ENCODE measurements around the gene MLLT10.
"Not testable (repeated sequence)": the region's sequence is repeated elsewhere in the genome, so short reads cannot be mapped to it uniquely, and the experiment has no call there.

The MLLT10 gene

DNA sequence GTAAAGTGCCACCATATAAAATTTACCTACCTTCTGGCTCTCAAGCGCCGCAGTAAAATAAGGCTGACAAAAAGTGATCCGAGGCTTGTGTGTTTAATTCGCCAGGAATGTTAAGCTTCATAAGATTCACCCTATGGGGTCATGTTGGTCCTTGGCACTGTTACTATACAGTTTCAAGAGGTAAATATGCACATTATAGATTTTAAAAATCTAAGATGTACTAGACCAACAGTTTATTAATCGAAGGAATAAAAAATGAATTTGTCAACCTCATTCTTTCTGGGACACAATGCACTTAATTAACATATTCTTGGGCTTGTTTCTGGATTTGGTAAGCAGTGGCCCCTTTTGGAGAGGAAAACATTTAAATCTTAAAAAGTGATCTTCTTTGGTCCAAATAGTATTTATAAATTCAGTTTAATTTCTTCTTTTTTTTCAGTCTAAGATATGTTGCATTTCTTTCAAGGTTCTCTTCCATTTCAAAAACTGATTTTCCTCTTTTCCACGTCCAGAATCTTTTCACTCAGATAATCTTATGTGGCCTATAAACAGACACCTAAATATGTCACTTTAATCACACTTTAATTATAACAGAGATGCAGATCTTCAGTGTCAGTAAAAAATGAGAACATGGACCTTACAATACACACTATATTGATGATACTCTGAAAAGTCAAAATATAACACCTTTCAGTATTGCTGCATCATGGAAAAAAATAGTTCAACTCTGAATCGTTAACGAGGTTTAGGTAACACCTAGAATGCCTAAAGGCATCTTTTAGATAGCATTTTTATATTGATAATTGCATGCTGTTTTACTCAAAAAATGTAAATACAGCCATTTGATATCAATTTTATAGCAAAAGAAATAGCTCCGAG, 4.8 kb upstream of the MLLT10 start:
- DNase-seq = no peak

DNA sequence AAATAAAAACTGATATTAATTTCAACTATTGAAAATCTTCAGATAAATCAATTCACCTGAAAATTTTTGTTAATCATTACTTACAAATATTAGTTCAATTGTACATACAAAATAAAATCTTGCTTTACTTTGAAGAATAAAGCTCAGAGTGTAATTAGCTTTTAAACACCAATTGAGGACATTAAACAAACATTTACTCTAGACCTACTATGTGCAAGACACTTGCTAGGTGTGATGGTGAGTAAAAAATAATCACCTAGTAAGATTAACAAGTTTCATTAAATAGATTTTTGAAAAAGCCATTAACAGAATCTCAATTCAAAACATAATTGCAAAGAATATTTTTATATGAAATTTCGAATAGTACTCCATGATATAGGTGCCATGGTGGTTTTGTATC, 3.9 kb upstream of the MLLT10 start:
- DNase-seq = no peak

DNA sequence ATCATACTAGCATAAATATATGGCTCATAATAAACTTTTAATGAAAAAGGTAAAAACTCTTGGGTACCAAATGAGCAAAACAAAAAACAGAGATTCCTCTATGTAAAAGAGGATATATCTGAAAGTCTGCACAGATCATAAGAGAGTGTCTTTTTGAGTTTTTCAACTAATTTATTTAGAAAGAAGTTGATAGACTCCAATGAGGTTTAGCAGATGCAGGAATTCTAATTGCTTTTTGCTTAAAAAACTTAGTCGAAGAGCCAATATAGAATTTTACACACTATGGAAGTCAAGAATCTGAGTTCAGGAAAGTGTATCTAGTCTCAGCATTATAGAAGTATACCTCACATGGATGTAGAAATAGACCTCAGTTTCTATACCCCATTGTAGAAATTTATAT, 3.4 kb upstream of the MLLT10 start:
- no peak for DNase-seq

DNA sequence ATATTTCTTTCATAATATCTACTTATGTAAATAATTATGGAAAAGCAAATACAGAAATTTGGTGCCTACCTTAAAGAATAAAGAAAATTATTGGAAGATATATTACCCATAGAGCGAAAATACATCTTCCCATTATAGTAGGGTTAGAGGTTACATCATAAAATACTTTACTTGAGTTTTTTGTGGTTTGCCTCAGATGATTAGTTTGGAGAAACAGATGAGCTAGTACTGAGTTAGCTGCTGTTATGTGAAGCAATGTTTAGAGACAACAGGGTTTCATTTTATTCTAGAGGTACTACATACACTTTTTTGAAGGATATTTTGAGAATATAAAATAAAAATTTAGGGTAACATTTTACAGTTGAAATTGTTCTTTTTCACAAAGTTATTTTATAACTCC, 2.9 kb upstream of the MLLT10 start:
- DNase-seq = no peak

DNA sequence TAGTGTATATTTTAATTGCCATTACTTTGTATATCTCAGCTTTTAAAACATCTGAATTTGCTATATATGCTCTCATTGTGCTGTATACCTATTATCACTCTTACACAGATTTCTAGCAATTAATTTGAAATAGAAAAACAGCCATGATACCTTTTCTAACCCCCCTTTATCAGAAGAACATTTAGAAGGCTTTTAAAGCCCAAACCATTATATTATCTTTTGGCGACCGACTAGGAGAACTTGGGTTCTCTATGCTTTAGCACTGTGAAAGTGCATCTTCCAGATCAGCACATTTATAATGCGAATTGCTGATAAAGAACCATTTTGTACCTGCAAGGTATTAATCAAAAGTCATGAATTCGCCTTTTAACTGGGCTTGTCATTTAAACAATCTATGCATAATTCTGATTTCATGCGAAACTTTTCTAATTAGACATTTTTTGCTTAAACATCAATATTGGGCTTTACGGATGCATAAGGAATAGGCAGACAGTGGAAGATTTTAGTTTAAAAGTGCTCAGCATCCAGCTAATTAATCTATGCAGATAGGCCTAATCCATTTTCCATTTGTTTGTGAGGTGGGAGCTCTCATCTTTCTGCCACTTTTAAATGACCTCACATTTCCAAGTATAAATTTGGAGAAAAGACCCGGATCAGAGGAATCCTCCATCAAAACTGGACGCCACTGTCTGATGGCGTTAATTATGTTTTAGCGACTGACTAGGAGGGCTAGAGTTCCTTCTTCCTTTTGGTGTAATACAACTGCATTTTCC, 1.2 kb upstream of the MLLT10 start:
- DNase-seq = peak; percentile 34

DNA sequence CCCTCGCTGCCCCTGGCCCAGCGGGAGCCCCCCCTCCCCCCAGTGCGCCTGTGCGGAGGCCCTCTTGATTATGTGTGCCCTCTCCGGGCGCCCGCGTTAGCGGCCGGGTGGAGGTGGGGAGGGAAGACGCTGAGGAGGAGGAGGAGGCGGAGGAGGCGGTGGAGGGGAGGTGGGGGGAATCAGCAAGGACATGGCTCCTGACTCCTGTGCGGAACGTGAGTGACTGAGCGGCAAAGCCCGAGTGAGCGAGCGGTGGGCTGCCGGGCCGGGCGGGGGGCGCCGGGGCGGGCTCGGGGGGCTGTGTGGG, 201 bp downstream of the MLLT10 start:
- DNase-seq = no peak

DNA sequence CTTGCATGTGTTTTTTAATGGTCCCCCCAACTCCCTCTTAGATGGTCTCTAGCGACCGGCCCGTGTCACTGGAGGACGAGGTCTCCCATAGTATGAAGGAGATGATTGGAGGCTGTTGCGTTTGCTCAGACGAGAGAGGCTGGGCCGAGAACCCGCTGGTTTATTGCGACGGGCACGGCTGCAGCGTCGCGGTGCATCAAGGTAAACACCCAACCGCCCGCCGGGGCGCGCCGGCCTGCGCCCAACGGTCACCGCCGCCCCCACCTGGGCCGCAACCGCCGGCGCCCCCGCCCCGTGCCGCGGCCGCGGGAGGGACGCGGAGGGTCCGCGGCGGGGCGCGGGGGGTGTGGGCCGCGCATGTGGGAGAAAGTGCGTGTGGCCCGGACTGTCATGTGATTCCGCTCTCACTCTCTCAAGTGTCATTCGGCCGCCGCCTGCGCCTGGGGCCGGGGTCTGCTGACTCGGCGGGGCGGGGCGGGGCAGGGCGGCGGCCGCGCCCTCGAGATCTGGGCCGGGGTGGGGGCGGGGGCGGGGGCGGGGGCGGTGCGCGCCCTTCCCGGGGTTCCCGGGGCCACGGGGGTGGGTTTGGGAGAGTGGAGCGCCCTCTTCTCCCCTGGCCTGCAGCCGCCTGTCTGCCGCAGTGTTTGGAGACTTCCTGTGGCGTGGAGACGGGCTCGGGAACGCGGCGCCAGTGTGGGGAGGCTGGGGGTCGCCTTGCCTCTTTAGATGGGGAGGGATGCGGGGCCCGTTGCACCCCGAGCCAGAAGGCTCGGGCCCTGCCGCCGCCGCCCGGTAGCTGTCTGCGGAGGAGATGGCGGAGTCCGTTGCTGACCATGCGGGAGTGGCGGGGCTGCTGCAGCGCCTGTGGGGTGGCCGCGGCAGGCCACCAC, 817 bp downstream of the MLLT10 start:
- peak; percentile 59 for DNase-seq

DNA sequence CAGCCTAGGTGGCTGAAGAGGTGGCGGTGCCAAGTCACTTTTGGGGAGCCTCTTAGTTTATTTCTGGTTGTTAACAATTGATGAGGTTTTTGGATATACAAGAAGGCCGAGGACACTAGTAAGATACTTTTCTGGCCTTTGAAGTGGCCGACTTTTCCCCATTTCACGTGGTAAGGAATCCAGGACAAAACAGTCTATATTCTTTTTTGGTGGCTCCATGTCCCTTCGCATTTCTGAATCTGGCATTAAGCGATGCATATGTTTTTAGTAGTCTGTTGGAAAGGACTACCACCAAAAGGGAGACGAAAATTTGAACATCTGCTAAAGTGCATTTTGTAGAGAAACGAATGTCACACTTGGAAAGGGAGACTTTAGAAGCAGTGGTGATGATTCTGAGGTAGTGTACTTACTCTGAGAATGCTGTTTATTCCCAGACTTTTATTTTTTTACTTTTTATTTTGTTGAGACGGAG, 1.5 kb downstream of the MLLT10 start:
- no peak for DNase-seq

DNA sequence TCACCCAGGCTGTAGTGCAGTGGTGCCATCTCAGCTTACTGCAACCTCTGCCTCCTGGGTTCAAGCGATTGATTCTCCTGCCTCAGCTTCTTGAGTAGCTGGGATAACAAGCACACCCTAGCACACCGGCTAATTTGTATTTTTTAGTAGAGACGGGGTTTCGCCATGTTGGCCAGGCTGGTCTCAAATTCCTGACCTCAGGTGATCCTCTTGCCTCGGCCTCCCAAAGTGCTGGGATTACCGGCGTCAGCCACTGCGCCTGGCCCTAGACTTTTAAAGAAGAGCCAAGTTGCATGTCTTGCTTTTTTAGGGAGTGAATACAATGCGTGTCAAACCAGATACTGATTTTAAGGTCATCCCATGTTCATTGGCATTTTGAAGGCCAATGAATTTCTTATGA, 1.9 kb downstream of the MLLT10 start:
- DNase-seq = not testable (repeated sequence)

DNA sequence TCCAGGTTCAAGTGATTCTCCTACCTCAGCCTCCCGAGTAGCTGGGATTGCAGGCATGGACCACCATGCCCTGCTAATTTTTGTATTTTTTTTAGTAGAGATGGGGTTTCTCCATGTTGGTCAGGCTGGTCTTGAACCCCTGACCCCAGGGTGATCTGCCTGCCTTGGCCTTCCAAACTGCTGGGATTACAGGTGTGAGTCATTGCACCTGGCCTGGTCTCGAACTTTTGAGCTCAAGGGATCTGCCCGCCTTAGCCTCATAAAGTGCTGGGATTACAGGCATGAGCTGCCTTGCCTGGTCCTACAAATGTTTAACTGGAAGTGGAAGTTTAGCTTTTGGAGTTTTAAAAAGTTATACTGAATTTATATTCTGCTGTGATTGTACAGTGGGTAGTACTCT, 2.8 kb downstream of the MLLT10 start:
- DNase-seq = no peak

DNA sequence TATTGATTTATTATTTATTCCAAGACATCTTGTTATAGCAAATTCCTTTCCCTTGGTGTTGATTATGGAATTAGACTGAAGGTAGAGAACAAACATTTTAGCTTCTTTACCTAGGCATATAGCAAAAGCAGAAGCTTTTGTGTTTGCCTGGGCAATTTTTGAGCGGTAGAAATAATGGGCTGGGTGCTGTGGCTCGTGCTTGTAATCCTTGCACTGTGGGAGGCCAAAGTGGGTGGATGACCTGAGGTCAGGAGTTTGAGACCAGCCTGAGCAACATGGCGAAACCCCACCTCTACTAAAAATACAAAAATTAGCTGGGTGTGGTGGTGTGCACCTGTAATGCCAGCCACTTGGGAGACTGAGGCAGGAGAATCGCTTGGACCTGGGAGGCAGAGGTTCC, 6.7 kb downstream of the MLLT10 start:
- DNase-seq = not testable (repeated sequence)

DNA sequence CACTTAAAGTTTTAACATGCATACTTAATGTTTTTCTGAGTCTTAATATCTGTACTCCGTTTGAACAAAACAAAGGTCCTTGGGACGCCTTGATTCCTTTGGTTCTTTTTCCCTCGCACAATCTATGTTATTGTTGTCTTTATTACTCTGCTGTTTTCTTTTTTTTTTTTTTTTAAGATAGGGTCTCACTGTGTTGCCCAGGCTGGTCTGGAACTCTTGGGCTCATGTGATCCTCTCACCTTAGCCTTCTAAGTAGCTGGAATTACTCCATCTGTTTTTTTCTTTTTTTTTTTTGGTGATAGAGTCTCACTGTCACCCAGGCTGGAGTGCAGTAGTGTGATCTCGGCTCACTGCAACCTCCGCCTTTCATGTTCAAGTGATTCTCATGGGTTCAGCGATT, 13.2 kb downstream of the MLLT10 start:
- no peak for DNase-seq

DNA sequence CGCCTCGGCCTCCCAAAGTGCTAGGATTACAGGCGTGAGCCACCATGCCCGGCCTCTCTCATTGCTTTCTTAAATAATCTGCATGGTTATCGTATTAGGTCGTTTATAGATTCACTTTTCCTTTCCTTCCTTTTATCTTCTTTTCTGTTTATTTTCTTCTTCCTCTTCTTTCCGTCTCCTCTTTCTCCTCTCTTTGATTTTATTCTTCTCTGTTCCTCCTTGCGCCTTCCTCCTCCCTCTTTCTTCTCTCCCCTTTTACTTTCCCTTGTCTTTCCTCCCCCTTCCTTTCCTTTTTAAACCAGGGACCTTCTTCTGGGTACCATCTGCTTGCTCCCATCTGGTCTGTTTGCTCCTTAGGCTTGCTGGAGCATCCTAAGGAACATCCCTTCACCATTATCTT, 18.6 kb downstream of the MLLT10 start:
- DNase-seq = no peak

DNA sequence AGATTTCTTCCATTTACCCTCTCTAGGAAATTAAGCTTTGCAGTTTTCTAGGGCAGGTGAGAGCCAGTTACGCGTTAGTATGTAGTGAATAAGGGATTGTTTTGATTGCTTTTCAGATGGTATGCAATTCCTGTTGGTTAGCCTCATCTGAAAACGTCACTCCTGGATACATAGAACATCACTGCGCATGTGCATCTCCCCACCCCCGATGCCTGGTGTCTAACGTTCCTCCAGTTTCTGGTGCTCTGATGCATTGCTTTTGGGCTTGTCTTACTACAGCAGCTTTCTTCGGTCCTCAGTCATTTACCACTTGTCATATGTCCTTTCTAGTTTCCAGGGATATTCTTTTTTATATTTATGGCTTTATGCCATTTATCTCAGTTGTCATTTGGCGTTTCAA, 22.5 kb downstream of the MLLT10 start:
- no peak for DNase-seq

DNA sequence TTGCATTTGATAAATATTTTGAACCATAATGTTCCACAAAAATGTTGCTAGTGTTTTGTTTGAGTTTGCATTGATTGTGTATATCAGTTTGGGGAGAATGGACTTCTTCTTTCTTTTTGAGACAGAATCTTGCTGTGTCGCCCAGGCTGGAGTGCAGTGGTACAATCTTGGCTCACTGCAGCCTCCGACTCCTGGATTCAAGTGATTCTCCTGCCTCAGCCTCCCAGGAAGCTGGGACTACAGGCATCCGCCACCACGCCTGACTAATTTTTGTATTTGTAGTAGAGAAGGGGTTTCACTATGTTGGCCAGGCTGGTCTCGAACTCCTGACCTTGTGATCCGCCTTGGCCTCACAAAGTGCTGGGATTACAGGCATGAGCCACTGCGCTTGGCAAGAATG, 25.0 kb downstream of the MLLT10 start:
- DNase-seq = not testable (repeated sequence)

DNA sequence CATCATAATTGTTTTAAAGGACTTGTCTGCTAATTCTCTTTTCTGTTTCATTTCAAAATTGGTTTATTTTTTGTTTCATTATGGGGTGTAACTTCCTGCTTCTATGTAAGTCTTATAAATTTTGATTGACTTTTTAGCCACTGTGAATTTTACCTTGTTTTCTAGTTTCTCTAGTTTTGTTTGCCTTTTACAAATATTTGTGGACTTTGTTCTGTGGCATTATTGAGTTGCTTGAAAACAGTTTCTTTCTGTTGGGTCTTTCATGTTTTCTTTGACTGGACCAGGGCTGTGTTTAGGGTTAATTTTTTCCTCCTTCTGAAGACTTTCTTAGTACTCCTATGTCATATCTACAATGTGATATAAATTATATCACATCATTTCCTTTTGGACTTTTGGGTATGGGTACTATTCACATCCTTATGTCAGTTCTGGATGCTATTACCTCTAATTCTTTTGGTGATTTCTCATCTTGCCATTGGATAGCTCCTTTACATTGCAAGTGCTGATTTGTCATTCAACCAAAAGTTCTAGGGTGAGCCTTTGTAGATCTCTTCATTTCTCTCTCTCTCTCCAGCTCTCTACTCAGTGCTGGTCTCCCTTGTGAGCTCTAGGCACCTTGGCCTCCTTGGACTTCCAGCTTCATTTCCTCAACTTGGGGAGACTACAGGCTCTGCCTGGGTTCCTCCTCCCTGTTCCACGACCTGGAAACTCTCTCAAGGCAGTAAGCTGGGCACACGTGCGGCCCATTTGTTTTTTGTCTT, 36.9 kb downstream of the MLLT10 start:
- no peak for DNase-seq

DNA sequence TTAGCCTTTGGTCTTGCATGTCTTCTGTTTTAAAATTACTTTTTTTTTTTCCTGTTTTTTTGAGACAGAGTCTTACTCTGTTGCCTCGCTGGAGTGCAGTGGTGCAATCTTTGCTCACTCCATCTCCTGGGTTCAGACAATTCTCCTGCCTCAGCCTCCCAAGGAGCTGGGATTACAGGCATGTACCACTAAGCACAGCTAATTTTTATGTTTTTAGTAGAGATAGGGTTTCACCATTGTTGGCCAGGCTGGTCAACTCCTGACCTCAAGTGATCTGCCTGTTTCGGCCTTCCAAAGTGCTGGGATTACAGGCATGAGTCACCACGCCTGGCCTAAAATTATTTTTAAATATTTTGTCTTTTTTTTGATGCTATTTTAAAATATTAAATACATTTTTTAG, 38.5 kb downstream of the MLLT10 start:
- DNase-seq = no peak

DNA sequence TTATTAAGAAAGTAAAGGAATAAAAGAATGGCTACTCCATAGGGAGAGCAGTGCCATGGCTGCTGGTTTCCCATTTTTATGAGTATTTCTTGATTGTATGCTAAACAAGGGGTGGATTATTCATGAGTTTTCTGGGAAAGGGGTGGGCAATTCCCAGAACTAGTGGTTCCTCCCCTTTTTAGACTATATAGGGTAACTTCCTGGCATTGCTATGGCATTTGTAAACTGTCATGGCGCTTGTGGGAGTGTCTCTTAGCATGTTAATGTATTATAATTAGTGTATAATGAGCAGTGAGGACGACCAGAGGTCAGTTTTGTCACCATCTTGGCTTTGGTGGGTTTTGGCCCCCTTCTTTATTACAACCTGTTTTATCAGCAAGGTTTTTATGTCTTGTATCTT, 40.5 kb downstream of the MLLT10 start:
- not testable (repeated sequence) for DNase-seq

DNA sequence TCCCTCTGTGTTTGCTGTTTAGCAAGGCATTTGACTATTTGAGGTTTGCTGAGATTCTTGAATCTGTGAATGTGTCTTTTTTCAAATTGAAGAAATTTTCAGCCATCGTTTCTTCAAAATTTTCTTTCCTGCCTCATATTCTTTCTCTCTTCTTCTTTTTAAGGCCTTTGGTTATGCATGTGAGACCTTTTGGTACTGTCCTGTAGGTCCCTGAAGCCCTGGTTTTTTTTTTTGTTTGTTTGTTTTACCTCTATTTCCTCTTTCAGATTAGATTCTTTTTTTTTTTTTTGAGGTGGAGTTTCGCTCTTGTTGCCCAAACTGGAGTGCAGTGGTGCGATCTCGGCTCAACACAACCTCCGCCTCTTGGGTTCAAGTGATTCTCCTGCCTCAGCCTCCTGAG, 45.3 kb downstream of the MLLT10 start:
- no peak for DNase-seq

DNA sequence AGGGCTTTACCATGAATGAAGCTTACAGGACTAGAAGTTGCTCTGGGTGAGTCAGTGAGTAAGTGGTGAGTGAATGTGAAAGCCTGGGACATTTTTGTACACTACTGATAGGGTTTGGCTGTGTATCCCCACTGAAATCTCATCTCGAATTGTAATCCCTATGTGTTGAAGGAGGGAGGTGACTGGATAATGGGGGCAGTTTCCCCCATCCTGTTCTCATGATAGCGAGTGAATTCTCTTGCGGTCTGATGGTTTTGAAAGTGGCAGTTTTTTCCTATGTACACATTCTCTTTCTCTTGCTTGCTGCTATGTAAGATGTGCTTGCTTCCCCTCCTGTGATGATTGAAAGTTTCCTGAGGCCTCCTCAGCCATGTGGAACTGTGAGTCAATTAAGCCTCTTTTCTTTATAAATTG, 47.4 kb downstream of the MLLT10 start:
- not testable (repeated sequence) for DNase-seq

DNA sequence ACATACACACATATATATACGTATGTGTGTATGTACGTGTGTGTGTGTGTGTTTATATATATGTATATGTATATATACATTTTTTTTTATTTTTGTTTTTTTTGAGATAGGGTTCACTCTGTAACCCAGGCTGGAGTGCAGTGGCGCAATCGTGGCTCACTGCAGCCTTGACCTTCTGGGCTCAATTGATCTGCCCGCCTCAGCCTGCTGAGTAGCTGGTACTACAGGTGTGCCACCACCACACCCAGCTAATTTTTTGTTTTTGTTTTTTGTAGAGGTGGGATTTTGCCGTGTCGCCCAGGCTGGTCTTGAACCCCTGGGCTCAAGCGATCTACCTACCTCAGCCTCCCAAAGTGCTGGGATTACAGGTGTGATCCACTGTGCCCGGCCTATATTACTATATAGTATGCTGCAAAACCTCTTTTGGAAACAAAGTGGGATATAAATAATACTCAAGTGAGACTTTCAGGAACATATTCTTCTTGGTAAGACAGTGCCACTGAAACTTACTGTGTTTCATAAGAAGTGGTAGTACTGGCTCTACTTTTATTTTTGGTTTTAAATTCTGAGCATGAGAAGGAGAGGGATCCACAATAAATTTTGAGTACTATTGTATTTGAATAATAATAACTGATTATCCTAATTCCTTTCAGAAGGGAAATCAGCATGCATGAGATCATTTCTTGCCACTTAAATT, 51.0 kb downstream of the MLLT10 start:
- DNase-seq = no peak

DNA sequence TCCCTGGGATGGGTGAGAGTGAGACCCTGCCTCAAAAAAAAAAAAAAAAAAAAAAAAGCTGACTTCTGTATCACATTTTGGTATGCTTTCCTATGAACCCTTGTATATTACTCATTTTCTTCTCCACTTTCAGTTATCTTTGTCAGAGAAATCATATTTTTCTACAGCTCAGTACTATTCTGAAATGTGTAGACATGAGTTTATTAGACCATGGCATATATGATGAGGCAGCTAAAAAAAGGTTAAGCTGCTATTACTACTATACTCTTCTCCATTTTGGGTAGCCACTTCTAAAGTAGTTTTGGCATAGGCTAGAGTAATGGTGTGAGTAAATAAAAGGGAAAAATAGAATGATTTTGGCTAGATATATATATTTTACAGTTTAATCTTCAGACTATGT, 53.4 kb downstream of the MLLT10 start:
- no peak for DNase-seq
